Stimulated activated CD4-positive, alpha-beta T cell treated with anti-CD3 and anti-CD28 coated beads, Interleukin-1b, Interleukin-23, amount 100 ng/mL, for 24 hours (primary cell): Measurements from ENCODE around the gene TTYH1.

Experiments
- DNase-seq, 4 experiments: peaks; one replicate each; pipeline ENCODE4 v3.0.0-alpha.2; 2020; ENCODE audit warnings: low read depth in 4 of 4, low spot score in 1 of 4

Gene TTYH1

GRCh38 chr19:54475706-54476105 is 60.4 kb downstream of the TTYH1 start:
- DNase-seq = no peak

DNA sequence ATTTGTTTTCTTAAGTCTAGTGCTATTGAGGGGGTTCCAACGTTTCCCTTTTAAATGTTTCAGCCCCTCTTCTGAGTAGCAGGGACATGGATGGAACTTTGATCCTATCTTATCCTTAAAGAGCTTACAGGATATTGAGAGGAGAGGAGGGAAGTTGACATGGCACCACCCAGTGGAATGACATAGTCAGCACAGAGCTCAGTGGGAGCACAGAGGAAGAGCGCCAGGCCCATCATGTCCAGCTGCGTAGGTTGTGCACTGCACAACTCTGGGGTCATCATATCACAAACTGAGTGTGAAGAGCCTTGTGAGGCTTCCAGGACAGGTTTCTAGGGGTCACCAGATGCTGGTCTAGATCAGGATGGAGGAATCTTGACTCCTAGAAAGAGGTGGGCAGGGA is 62.4 kb downstream of the TTYH1 start:
- DNase-seq = no peak

- DNase-seq = no peak
These were observed 63.5 kb downstream of the TTYH1 start for GRCh38 chr19:54478677-54479266.

DNA sequence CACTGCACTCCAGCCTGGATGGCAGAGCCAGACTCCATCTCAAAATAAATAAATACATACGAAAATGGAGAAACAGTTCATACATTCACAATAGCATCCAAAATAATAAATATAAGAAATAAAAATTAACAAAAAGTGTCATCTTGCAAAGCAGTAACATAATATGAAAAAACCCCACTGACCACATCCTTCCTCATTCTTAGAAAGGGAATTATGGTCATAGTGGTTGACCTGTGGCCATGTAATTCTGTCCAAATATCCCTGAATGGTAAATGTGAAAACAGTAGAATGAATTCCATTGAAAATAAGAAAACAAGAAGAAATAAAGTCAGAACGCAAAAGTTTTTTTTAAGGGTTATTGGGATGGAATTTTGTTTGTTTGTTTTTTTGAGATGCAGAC is 64.8 kb downstream of the TTYH1 start:
- DNase-seq = no peak

GRCh38 chr19:54481326-54481930 is 66.2 kb downstream of the TTYH1 start:
- DNase-seq = peak in 2 of 4 experiments; percentile 24 to 26

DNA sequence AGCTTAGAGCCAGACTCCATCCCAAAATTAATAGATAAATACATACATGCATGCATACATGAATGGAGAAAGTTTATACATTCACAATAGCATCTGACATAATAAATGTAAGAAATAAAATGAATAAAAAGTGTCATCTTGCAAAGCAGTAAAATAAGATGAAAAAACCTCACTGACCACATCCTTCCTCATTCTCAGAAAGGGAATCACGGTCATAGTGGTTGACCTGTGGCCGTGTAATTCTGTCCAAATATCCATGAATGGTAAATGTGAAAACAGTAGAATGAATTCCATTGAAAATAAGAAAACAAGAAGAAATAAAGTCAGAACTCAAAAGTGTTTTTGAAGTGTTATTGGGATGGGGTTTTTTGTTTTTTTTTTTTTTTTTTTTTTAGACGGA is 67.6 kb downstream of the TTYH1 start:
- no peak for DNase-seq

- DNase-seq = no peak
These were observed 69.2 kb downstream of the TTYH1 start for GRCh38 chr19:54484451-54484850.

- no peak for DNase-seq
These were observed 70.6 kb downstream of the TTYH1 start for GRCh38 chr19:54485851-54486250.
